Type B pancreatic cell (in vitro differentiated cells): ENCODE data around the gene ZNF597. TPM values are rescaled to one million over a fixed set of nuclear protein-coding genes. Genes with fewer than 3 reads are reported as not detected.

Experiments used
- DNase-seq: peaks from one replicate; pipeline ENCODE4 v3.0.0; 2021; ENCODE audit warnings: mixed read lengths; ENCODE audit not compliant: unreplicated experiment; ENCODE audit errors: extremely low spot score
- H3K27ac Mint-ChIP-seq: 2 replicates; pipeline ENCODE4 v1.8.0; 2021; ENCODE audit warnings: mild to moderate bottlenecking, mixed read lengths
- H3K27me3 Mint-ChIP-seq: 2 replicates; pipeline ENCODE4 v1.8.0; 2021; ENCODE audit warnings: mixed read lengths
- H3K36me3 Mint-ChIP-seq: 2 replicates; pipeline ENCODE4 v1.8.0; 2021; ENCODE audit warnings: mixed read lengths
- H3K4me1 Mint-ChIP-seq: one replicate; pipeline ENCODE4 v1.8.0; 2021; ENCODE audit warnings: mixed read lengths; ENCODE audit not compliant: unreplicated experiment
- H3K4me3 Mint-ChIP-seq: 2 replicates; pipeline ENCODE4 v1.8.0; 2021; ENCODE audit warnings: mild to moderate bottlenecking, mixed read lengths
- H3K9me3 Mint-ChIP-seq: 2 replicates; pipeline ENCODE4 v1.8.0; 2021; ENCODE audit warnings: mixed read lengths
- CTCF ChIP-seq: fragments of 200-600 bp; sonication (generic); conservative IDR thresholded peaks from 2 replicates; pipeline ENCODE4 v1.5.0; 2021; ENCODE audit warnings: antibody characterized with exemption, mild to moderate bottlenecking
- total RNA-seq: library from RNA; stranded (reverse); gene quantifications from 2 replicates; pipeline ENCODE4 v1.2.1, GENCODE V29; 2021; ENCODE audit warnings: low replicate concordance

Gene ZNF597
- total RNA-seq, 1 donor from 2014 or later, result 2.2 TPM

DNA sequence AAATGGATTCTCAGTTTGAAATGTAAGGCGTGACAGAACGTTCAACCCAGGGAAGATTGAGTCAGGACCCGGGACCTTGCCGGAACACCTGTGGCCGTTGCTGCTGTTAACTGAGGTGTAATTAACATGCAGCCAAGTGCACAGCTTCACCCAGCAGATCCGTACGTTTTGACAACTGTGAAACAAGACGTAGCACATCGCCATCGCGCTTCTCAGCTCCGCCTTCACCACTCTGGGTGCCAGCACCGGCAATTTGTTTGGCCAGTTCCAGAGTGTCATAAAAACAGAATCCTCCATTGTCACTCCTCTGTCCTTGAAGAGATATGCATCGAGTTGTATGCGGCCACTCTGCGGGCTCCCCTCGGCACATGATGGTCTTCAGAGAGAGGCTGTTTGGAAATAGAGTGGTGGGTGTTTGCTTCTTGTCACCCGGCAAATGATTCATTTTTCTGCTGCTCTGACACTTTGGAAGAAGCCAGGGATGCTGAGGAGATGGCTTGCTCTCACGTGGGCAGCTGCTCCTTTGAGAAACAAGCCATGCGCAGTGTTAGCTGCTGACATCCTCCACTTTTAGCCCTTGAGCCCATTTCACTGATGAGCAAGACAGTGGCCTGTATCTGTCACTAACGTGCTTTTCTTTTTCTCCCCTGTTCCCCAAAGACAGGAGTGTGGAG is 22.7 kb upstream of the ZNF597 start:
- DNase-seq, result no peak
- peaks cover 23% of the 10 kb centered on the region for H3K36me3 Mint-ChIP-seq
- peaks cover 38% of the 10 kb centered on the region for H3K4me1 Mint-ChIP-seq
- H3K4me3 Mint-ChIP-seq, result no peak overlapping the region
- H3K27ac Mint-ChIP-seq, result no peak overlapping the region
- H3K27me3 Mint-ChIP-seq, result no peaks in the 10 kb centered on the region
- no peak for TF ChIP-seq CTCF
- H3K9me3 Mint-ChIP-seq, result no peaks in the 10 kb centered on the region

GRCh38 chr16:3465301-3465700 is 22.0 kb upstream of the ZNF597 start:
- H3K9me3 Mint-ChIP-seq, result no peaks in the 10 kb centered on the region
- peaks cover 23% of the 10 kb centered on the region for H3K36me3 Mint-ChIP-seq
- no peak overlapping the region for H3K4me3 Mint-ChIP-seq
- no peak overlapping the region for H3K27ac Mint-ChIP-seq
- no peaks in the 10 kb centered on the region for H3K27me3 Mint-ChIP-seq
- no peak for DNase-seq
- no peak for TF ChIP-seq CTCF
- peaks cover 41% of the 10 kb centered on the region for H3K4me1 Mint-ChIP-seq

DNA sequence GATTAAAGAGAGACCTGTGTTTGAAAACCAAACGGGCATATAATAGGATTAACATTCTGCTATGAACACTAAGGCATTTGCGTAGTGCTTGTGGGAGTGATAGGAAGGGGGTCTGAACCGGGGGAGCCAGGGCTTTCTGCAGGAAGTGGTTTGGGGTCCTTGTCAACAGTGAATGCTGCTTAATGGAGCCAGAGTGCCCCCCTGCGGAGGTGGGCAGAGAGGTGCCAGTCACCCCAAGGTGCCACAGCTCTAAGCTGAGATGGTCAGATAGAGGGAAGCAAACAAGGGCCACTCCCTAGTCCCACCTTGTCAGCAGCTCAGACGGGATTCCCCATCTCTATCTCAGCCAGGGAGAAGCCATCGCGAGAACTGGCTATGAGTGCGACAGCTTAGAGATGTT is 17.8 kb upstream of the ZNF597 start:
- Mint-ChIP-seq H3K27ac (peak overlapping the region; percentile 64), H3K4me1 (peaks cover 43% of the 10 kb centered on the region), H3K4me3 (peak overlapping the region; percentile 16), H3K9me3 (no peaks in the 10 kb centered on the region), H3K36me3 (peaks cover 4% of the 10 kb centered on the region), H3K27me3 (no peaks in the 10 kb centered on the region)
- TF ChIP-seq CTCF, result no peak
- DNase-seq, result no peak

DNA sequence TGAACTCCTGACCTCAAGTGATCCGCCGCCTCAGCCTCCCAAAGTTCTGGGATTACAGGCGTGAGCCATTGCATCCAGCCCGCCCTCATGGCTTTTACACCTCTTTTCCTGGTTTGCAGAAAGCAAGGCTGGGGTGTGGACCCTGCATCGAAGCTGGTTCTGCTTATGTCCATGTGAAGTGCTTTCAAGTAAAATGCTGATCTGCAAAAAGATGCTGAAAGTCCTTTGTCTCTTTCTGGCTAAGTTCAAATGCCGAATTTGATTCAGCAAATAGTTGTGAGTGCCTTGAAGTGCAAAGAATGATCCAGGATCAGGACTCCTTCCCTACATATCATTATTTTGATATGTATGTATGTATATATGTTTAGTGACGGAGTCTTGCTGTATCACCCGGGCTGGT is 17.3 kb upstream of the ZNF597 start:
- Mint-ChIP-seq H3K27ac (peak overlapping the region; percentile 64), H3K27me3 (no peaks in the 10 kb centered on the region), H3K4me3 (peak overlapping the region; percentile 16), H3K36me3 (peaks cover 4% of the 10 kb centered on the region), H3K9me3 (no peaks in the 10 kb centered on the region), H3K4me1 (peaks cover 45% of the 10 kb centered on the region)
- no peak for TF ChIP-seq CTCF
- DNase-seq, result no peak

- peak overlapping the region; percentile 81 for H3K4me3 Mint-ChIP-seq
- no peaks in the 10 kb centered on the region for H3K9me3 Mint-ChIP-seq
- peaks cover 4% of the 10 kb centered on the region for H3K36me3 Mint-ChIP-seq
- no peaks in the 10 kb centered on the region for H3K27me3 Mint-ChIP-seq
- peak overlapping the region; percentile 64 for H3K27ac Mint-ChIP-seq
- no peak for TF ChIP-seq CTCF
- DNase-seq, result no peak
- peaks cover 45% of the 10 kb centered on the region for H3K4me1 Mint-ChIP-seq
Observed at GRCh38 chr16:3460121-3460520, 16.8 kb upstream of the ZNF597 start.
